Measurements from ENCODE around the gene TBCK.

The TBCK gene

GRCh38 chr4:106353786-106354185 lies 37.8 kb upstream of the TBCK start:
- TF ChIP-seq CTCF (IDR thresholded peaks at IDR 0.05; ENCODE audit: low read depth, low read length) = no peak
- DNase-seq (ENCODE audit: extremely low read depth, low read depth) = no peak

- DNase-seq (ENCODE audit: extremely low read depth, low read depth) = no peak
- TF ChIP-seq CTCF (IDR thresholded peaks at IDR 0.05; ENCODE audit: low read depth, low read length) = no peak
These were observed 35.0 kb upstream of the TBCK start for GRCh38 chr4:106351016-106351415.

- no peak for TF ChIP-seq CTCF (IDR thresholded peaks at IDR 0.05; ENCODE audit: low read depth, low read length)
- DNase-seq (ENCODE audit: extremely low read depth, low read depth) = no peak
These were observed 31.2 kb upstream of the TBCK start for GRCh38 chr4:106347167-106347566.

GRCh38 chr4:106344647-106344970 lies 28.6 kb upstream of the TBCK start:
- no peak for TF ChIP-seq CTCF (IDR thresholded peaks at IDR 0.05; ENCODE audit: low read depth, low read length)
- no peak for DNase-seq (ENCODE audit: extremely low read depth, low read depth)

GRCh38 chr4:106343865-106344646 lies 28.0 kb upstream of the TBCK start:
- TF ChIP-seq CTCF (IDR thresholded peaks at IDR 0.05; ENCODE audit: low read depth, low read length) = no peak
- no peak for DNase-seq (ENCODE audit: extremely low read depth, low read depth)

- no peak for TF ChIP-seq CTCF (IDR thresholded peaks at IDR 0.05; ENCODE audit: low read depth, low read length)
- DNase-seq (ENCODE audit: extremely low read depth, low read depth) = no peak
These were observed 24.8 kb upstream of the TBCK start for GRCh38 chr4:106340774-106341173.

GRCh38 chr4:106339431-106339830 lies 23.4 kb upstream of the TBCK start:
- TF ChIP-seq CTCF (IDR thresholded peaks at IDR 0.05; ENCODE audit: low read depth, low read length) = no peak
- DNase-seq (ENCODE audit: extremely low read depth, low read depth) = no peak

All from AG09319 (cell line).